Central memory CD4-positive, alpha-beta T cell (primary cell): ENCODE data around the gene COL26A1.
"Not testable (repeated sequence)": the region's sequence is repeated elsewhere in the genome, so short reads cannot be mapped to it uniquely, and the experiment has no call there.

Experiments used
- DNase-seq: peaks from one replicate; pipeline ENCODE4 v3.0.0; 2022

COL26A1 gene

GRCh38 chr7:101453617-101454016, 90.9 kb downstream of the COL26A1 start:
- no peak for DNase-seq

GRCh38 chr7:101457001-101457750, 94.5 kb downstream of the COL26A1 start:
- DNase-seq, result no peak

GRCh38 chr7:101465131-101465530, 102.5 kb downstream of the COL26A1 start:
- DNase-seq, result no peak

GRCh38 chr7:101465576-101466196, 103.0 kb downstream of the COL26A1 start:
- DNase-seq, result no peak

GRCh38 chr7:101466871-101467270, 104.2 kb downstream of the COL26A1 start:
- DNase-seq, result no peak

- no peak for DNase-seq
Measured at GRCh38 chr7:101468546-101469275, 106.0 kb downstream of the COL26A1 start.

GRCh38 chr7:101470668-101471487, 108.2 kb downstream of the COL26A1 start:
- no peak for DNase-seq

GRCh38 chr7:101474178-101474577, 111.5 kb downstream of the COL26A1 start:
- DNase-seq, result no peak

GRCh38 chr7:101475691-101476090, 113.0 kb downstream of the COL26A1 start:
- DNase-seq, result not testable (repeated sequence)

GRCh38 chr7:101479217-101479616, 116.5 kb downstream of the COL26A1 start:
- no peak for DNase-seq

- DNase-seq, result not testable (repeated sequence)
Measured at GRCh38 chr7:101486056-101486432, 123.4 kb downstream of the COL26A1 start.

- no peak for DNase-seq
Measured at GRCh38 chr7:101486433-101487104, 123.9 kb downstream of the COL26A1 start.

GRCh38 chr7:101487105-101487458, 124.4 kb downstream of the COL26A1 start:
- DNase-seq, result no peak

- DNase-seq, result no peak
Measured at GRCh38 chr7:101487753-101488152, 125.1 kb downstream of the COL26A1 start.

GRCh38 chr7:101488826-101489572, 126.3 kb downstream of the COL26A1 start:
- DNase-seq, result no peak

GRCh38 chr7:101490439-101490838, 127.8 kb downstream of the COL26A1 start:
- DNase-seq, result not testable (repeated sequence)

- DNase-seq, result not testable (repeated sequence)
Measured at GRCh38 chr7:101491442-101491841, 128.8 kb downstream of the COL26A1 start.

GRCh38 chr7:101494602-101495329, 132.1 kb downstream of the COL26A1 start:
- no peak for DNase-seq

- DNase-seq, result no peak
Measured at GRCh38 chr7:101496017-101496416, 133.3 kb downstream of the COL26A1 start.

GRCh38 chr7:101501351-101501750, 138.7 kb downstream of the COL26A1 start:
- DNase-seq, result no peak
